ENCODE results near the gene FAT3. TPM values are rescaled to one million over a fixed set of nuclear protein-coding genes. Genes with fewer than 3 reads are reported as not detected.

Gene FAT3
- total RNA-seq, 1 donor from 2014 or later, result 80.6 TPM

GRCh38 chr11:92240916-92241315, 16.3 kb downstream of the FAT3 start:
- no peaks in the 10 kb centered on the region for H3K9me3 Mint-ChIP-seq (ENCODE audit: unreplicated experiment)
- peaks cover 17% of the 10 kb centered on the region for H3K4me1 Mint-ChIP-seq (ENCODE audit: low read depth, unreplicated experiment)
- no peaks in the 10 kb centered on the region for H3K36me3 Mint-ChIP-seq (ENCODE audit: unreplicated experiment)
- DNase-seq, result no peak
- H3K27me3 Mint-ChIP-seq (ENCODE audit: unreplicated experiment), result no peaks in the 10 kb centered on the region
- no peak overlapping the region for H3K4me3 Mint-ChIP-seq (ENCODE audit: unreplicated experiment)
- no peak overlapping the region for H3K27ac Mint-ChIP-seq (ENCODE audit: unreplicated experiment)
- TF ChIP-seq, protein P1, sequence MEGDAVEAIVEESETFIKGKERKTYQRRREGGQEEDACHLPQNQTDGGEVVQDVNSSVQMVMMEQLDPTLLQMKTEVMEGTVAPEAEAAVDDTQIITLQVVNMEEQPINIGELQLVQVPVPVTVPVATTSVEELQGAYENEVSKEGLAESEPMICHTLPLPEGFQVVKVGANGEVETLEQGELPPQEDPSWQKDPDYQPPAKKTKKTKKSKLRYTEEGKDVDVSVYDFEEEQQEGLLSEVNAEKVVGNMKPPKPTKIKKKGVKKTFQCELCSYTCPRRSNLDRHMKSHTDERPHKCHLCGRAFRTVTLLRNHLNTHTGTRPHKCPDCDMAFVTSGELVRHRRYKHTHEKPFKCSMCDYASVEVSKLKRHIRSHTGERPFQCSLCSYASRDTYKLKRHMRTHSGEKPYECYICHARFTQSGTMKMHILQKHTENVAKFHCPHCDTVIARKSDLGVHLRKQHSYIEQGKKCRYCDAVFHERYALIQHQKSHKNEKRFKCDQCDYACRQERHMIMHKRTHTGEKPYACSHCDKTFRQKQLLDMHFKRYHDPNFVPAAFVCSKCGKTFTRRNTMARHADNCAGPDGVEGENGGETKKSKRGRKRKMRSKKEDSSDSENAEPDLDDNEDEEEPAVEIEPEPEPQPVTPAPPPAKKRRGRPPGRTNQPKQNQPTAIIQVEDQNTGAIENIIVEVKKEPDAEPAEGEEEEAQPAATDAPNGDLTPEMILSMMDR (IDR thresholded peaks at IDR 0.05; ENCODE audit: partially characterized antibody, unreplicated experiment), result no peak

DNA sequence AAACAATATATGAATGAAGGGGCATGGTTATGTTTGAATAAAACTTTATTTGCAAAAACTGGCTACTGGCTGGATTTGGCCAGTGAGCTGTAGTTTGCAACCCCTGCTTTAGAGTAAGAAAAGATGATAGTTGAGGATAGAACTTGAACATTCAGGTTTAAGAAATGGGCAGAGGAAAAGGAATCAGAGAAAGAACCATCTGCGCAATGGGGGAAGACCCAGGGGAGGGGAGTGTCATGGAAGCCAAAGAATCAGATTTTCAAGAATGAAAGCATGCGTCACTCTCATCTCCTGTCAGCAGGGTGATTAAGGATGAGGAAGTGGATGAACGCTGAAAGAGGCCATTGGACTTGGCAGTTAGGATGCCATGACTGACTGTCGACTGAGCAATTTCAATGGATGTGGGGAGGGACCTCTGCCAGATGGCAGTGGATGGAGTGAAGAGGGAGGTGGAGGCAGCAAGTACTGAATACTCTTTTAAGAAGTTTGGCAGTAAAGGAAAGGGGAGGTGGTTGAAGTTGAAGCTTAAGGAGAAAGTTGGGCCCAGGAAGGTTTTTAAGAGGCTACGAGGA, 21.2 kb downstream of the FAT3 start:
- no peak overlapping the region for H3K4me3 Mint-ChIP-seq (ENCODE audit: unreplicated experiment)
- H3K4me1 Mint-ChIP-seq (ENCODE audit: low read depth, unreplicated experiment), result peaks cover 10% of the 10 kb centered on the region
- no peaks in the 10 kb centered on the region for H3K27me3 Mint-ChIP-seq (ENCODE audit: unreplicated experiment)
- H3K9me3 Mint-ChIP-seq (ENCODE audit: unreplicated experiment), result no peaks in the 10 kb centered on the region
- H3K27ac Mint-ChIP-seq (ENCODE audit: unreplicated experiment), result no peak overlapping the region
- DNase-seq, result no peak
- TF ChIP-seq, protein P1 (IDR thresholded peaks at IDR 0.05; ENCODE audit: partially characterized antibody, unreplicated experiment), result no peak
- H3K36me3 Mint-ChIP-seq (ENCODE audit: unreplicated experiment), result no peaks in the 10 kb centered on the region

GRCh38 chr11:92246630-92247029, 22.0 kb downstream of the FAT3 start:
- H3K4me3 Mint-ChIP-seq (ENCODE audit: unreplicated experiment), result no peak overlapping the region
- DNase-seq, result no peak
- TF ChIP-seq, protein P1 (IDR thresholded peaks at IDR 0.05; ENCODE audit: partially characterized antibody, unreplicated experiment), result no peak
- H3K36me3 Mint-ChIP-seq (ENCODE audit: unreplicated experiment), result no peaks in the 10 kb centered on the region
- H3K27me3 Mint-ChIP-seq (ENCODE audit: unreplicated experiment), result no peaks in the 10 kb centered on the region
- peaks cover 6% of the 10 kb centered on the region for H3K4me1 Mint-ChIP-seq (ENCODE audit: low read depth, unreplicated experiment)
- H3K9me3 Mint-ChIP-seq (ENCODE audit: unreplicated experiment), result no peaks in the 10 kb centered on the region
- H3K27ac Mint-ChIP-seq (ENCODE audit: unreplicated experiment), result no peak overlapping the region

DNA sequence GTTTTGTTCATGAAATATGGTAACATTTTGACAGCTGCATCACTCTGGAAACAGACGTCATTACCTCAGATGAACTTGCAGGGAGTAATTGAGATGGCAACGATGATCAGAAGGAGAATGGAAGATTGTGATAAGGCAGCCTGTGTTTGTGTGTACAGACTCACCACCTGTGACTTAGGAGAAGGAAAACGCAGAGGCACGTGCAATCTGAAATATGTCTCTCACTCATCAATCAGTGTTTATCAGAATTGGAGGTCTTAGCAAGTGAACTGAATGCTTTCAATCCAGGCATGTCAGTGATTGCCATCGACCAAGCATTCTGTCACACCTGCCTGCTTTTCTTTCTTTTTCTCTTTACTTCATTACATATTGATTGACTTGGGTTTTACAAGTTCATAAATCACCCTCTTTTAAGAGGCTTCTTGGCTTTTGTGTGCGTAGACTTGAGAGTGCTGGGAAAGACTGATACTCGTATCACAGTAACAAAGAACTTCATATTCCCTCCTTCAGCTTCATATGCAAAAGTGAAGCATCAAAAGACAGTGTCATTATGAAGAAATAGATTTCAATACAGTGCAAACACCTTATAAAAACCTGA, 24.6 kb downstream of the FAT3 start:
- Mint-ChIP-seq H3K4me1 (ENCODE audit: low read depth, unreplicated experiment) (peaks cover 11% of the 10 kb centered on the region), H3K27me3 (ENCODE audit: unreplicated experiment) (no peaks in the 10 kb centered on the region), H3K9me3 (ENCODE audit: unreplicated experiment) (no peaks in the 10 kb centered on the region), H3K27ac (ENCODE audit: unreplicated experiment) (no peak overlapping the region), H3K4me3 (ENCODE audit: unreplicated experiment) (no peak overlapping the region), H3K36me3 (ENCODE audit: unreplicated experiment) (no peaks in the 10 kb centered on the region)
- TF ChIP-seq, protein P1 (IDR thresholded peaks at IDR 0.05; ENCODE audit: partially characterized antibody, unreplicated experiment), result no peak
- DNase-seq, result no peak

- Mint-ChIP-seq H3K27me3 (ENCODE audit: unreplicated experiment) (no peaks in the 10 kb centered on the region), H3K4me3 (ENCODE audit: unreplicated experiment) (no peak overlapping the region), H3K4me1 (ENCODE audit: low read depth, unreplicated experiment) (peaks cover 14% of the 10 kb centered on the region), H3K9me3 (ENCODE audit: unreplicated experiment) (no peaks in the 10 kb centered on the region), H3K36me3 (ENCODE audit: unreplicated experiment) (no peaks in the 10 kb centered on the region), H3K27ac (ENCODE audit: unreplicated experiment) (no peak overlapping the region)
- TF ChIP-seq, protein P1 (IDR thresholded peaks at IDR 0.05; ENCODE audit: partially characterized antibody, unreplicated experiment), result no peak
- DNase-seq, result no peak
Measured at GRCh38 chr11:92251980-92252379, 27.4 kb downstream of the FAT3 start.

Measured in glutamatergic neuron (in vitro differentiated cells).